Vagina (tissue), 2 donors: ENCODE measurements around the gene PYM1.

Experiments
- CTCF ChIP-seq, 3 experiments: fragments of 450-650 bp in 2 of 3; fragments of 200-600 bp in 1 of 3; sonication (generic) in 1 of 3; IDR thresholded peaks; one replicate each; pipeline ENCODE4 v1.5.1; 2017 to 2019; ENCODE audit warnings: antibody characterized with exemption in 3 of 3, mild to moderate bottlenecking in 2 of 3, moderate library complexity in 2 of 3
- POLR2AphosphoS5 ChIP-seq, 2 donors: sonication (generic); formaldehyde crosslinking; IDR thresholded peaks; one replicate each; pipeline ENCODE4 v1.9.0; 2017; ENCODE audit warnings: antibody characterized with exemption in 2 of 2, mild to moderate bottlenecking in 2 of 2, low read depth in 1 of 2; ENCODE audit not compliant: insufficient read depth in 1 of 2

GRCh38 chr12:55862286-55862685, 65.4 kb downstream of the PYM1 start:
- TF ChIP-seq CTCF (IDR thresholded peaks at IDR 0.05) (no peak), POLR2AphosphoS5 (IDR thresholded peaks at IDR 0.05; ENCODE audit: insufficient read depth in 1 of 2, low read depth in 1 of 2) (no peak)
